ENCODE measurements around the gene ATP9A.
A peak's percentile ranks its signal among the peaks of the same experiment; 100 is the strongest.

Gene ATP9A

GRCh38 chr20:51595058-51595532 lies 173.1 kb downstream of the ATP9A start:
- DNase-seq = peak; percentile 81

- no peak for DNase-seq
These were observed 173.7 kb downstream of the ATP9A start for GRCh38 chr20:51594236-51595057.

DNA sequence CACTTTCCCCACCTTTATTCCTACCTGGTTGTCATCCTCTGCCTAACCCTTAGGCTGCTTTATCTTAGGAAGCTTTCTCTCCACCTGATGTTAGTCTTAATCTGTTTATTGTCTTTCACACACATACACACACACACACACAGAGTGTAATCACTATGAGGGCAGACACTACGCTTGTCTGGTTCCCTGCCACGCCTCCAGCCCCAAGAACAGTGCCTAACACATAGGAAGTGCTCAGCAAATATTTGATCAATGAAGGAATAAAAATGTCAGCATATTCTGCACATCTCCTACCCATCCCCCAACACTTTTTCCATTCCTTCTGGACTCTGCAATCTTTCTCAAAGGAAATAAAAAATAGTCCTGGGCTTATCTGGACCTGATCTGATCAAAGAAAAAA lies 174.6 kb downstream of the ATP9A start:
- DNase-seq = no peak

DNA sequence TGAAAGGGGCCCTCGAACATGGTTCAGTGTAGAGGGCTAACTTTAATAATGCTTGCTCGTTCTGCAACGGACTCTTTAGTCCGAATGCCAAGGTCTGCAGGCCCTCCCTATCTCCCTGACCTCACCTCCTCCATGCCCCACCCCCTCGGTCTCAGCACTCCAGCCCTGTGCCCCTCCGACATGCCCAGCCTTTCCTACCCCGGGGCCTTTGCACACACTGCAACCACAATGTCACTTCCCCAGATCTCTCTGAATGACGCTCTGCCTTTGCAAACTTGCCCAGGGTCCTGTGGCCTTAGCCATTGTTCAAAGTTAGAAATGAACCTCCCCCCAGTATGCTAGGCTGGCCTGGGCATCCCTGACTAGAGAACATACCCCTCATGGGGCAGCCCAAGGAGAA lies 175.6 kb downstream of the ATP9A start:
- DNase-seq = no peak

GRCh38 chr20:51591871-51592270 lies 176.3 kb downstream of the ATP9A start:
- no peak for DNase-seq

GRCh38 chr20:51588762-51589161 lies 179.4 kb downstream of the ATP9A start:
- no peak for DNase-seq

DNA sequence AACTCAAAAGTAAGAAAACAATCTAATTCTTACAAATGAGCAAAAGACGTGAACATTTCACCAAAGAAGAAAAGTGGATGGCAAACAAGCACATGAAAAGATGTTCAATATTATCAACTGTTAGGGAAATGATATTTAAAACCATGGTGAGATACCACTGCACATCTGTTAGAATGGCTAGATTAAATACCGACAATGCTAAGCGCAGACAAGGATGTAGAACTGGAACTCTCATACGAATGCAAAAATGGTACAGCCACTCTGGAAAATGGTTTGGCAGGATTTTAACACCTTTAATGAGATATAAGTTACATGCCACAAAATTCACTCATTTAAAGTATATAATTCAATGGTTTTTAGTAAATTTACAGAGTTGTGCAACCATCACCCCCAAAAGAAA lies 181.0 kb downstream of the ATP9A start:
- DNase-seq = no peak

DNA sequence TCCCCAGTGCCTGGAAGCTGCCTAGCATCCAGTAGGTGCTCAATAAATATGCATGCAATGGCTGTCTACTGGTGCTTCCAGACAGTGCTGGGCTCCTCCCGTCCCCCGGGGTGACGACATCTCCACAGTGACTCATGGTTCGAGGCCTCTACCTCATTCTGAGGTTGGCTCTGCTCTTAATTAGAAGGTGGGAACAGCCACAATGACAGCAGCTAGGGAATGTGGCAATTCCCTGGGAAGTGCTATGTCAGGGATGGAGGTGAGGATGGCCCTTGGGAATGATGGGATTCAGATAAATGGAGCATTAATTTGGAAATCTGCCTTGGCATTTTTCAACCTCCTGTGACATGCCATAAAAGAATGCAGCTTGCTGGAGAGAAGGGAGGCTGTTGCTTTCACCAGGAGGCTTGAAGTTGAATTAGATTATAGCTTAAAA lies 182.2 kb downstream of the ATP9A start:
- DNase-seq = no peak

DNA sequence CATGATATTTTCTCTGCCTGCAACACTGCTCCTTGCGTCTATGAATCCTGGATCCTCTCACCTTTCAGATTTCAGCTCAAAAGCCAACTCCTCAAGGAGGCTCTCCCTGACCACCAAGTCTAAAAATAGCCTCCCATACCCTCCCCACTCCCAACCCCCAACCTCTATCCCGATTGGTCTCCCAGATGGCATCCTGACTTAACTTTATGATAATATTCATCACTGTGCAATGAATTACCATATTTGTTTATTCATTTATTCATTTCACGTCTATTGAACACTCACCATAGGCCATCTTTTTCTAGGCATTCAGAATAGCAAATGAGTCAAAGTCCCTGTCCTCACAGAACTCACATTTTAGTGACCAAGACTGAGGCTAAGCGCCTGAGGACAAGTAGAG lies 183.0 kb downstream of the ATP9A start:
- DNase-seq = no peak

GRCh38 chr20:51584737-51585136 lies 183.5 kb downstream of the ATP9A start:
- no peak for DNase-seq

DNA sequence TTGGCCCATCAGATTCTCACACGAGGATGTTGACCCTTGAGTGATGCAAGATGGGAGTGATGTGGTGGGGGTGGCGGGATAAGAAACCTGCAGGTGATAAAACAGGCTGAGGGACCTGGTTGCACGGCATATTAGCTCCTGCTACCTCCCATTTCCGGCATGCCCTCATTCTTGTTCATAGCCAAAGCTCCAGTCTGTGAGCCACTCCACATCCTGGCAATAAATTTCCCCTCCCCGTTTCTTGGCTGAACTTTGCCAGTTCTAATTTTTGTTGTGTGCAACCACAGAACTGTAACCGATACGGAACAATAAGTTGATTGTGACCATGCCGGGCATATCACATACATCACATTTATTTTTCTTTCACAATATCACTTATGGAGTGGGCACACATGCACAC lies 184.1 kb downstream of the ATP9A start:
- DNase-seq = no peak

DNA sequence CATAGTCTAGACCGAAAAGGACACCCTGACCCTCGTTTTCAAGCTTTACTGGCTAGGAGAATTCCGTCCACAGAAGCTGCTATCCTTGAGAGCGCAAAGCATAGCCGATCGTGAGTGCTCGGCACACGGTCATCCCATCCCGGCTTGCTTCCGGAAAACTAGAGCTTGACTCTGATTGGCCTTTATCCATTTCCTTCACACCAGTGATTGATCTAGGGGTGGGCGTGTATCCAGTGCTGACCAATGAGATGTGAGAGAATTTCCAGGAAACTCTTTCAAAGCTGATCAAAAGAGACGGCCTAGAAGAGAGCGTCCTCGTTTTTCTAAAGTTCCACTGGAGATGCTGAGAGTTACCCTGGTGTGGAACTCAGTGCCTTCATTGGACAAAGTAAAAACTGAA lies 184.7 kb downstream of the ATP9A start:
- DNase-seq = peak; percentile 76

- DNase-seq = no peak
These were observed 185.1 kb downstream of the ATP9A start for GRCh38 chr20:51583073-51583472.

DNA sequence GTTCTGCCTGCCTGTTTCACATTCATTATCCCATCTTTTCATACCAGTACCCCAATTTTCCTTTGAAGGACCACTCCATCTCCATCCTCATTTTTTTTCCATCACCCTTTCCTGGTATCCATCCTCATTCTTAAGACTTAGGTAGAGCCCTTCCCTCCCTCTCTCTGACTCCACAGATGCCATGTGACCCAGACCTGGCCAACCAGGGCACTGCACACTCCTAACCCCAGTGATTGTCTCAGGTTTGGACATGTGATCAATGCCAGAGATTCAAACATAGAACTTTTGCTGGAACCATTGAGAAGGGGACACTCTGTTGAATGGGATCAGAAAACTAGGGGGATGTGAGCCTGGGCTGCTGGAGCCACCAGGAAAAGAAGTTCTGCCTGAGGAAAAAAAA lies 186.6 kb downstream of the ATP9A start:
- no peak for DNase-seq

DNA sequence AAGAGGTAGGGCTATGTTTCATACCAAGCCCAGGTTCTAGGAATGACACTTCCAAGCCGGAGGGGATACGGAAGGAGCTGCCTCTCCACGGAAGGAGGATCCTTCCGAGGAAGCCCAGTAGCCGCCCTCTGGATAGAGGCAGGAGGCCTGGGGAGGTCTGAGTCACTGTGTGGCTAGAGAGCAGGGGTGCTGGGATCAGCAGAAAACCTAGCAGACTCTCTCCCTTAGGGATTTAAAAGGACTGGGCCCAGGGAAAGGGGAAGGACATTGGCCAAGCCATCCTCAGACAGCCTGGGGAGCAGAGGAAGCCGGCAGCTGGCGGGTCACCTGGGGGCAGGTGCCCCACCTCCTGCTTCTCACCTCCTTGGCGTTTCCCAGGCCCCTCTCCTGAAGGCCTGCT lies 189.1 kb downstream of the ATP9A start:
- no peak for DNase-seq

DNA sequence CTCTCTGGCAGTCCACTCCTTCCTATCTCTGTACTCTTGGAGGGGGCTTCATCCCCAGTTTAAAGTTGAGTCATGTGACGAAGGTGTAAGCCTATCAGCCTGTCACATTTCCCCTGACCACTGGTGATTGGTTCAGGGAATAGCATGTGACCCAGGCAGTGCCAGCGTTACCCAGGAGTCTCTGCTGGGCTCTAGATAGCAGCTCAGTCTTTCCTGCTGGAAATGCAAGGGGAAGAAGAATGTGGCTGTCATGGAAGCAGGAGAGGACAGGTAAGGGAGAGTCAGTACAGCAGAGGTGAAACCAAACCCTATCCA lies 190.1 kb downstream of the ATP9A start:
- no peak for DNase-seq

DNA sequence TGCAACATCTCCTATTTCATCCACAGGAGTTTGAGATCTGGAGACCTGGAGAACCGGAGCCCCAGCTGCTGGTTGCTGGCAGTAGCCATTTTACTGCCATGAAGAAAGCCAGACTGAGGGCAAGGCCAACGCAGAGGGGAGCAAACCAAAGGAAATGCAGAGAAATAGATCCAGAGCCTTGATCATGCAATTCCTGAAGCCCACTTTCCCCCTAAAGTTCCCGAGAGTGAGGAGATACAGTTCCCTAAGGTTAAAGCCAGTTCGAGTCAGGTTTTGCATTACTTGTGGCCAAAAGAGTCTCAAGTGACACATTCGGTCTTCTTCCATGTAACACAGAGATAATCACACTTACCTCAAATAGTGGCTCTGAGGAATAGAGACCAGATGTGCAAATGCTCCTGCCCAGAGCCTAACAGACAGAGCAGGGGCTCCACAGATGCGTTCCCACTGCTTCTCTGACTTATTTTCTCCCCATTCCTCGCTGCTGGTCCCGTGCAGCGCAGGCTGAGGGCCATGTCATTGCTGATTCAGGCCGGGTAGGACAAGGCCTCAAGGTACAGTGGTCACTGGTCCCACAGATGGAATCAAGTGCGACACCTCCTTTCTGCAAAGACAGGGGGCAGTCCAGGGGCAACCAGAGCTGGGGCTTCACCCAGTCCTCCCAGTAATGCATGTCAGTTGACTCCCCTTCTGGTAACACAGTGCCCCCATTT lies 190.6 kb downstream of the ATP9A start:
- DNase-seq = no peak

DNA sequence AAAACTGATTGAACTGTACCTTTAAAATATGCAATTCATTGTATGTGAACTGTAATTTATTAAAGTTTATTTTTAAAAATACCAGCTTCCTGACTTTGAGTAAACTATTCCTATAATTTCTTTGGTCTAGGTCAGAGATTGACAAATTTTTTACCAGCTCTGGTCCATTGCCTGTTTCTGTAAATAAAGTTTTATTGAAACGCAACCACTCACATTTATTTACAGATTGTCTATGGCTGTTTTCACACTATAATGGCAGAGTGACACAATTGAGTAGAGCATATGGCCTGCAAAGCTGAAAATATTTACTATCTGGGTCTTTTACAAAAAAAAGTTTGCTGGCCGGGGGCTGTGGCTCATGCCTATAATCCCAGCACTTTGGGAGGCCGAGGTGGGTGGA lies 192.7 kb downstream of the ATP9A start:
- no peak for DNase-seq

- DNase-seq = no peak
These were observed 193.7 kb downstream of the ATP9A start for GRCh38 chr20:51574248-51575033.

- no peak for DNase-seq
These were observed 194.5 kb downstream of the ATP9A start for GRCh38 chr20:51573576-51574243.

GRCh38 chr20:51571460-51571794 lies 196.8 kb downstream of the ATP9A start:
- DNase-seq = no peak

DNA sequence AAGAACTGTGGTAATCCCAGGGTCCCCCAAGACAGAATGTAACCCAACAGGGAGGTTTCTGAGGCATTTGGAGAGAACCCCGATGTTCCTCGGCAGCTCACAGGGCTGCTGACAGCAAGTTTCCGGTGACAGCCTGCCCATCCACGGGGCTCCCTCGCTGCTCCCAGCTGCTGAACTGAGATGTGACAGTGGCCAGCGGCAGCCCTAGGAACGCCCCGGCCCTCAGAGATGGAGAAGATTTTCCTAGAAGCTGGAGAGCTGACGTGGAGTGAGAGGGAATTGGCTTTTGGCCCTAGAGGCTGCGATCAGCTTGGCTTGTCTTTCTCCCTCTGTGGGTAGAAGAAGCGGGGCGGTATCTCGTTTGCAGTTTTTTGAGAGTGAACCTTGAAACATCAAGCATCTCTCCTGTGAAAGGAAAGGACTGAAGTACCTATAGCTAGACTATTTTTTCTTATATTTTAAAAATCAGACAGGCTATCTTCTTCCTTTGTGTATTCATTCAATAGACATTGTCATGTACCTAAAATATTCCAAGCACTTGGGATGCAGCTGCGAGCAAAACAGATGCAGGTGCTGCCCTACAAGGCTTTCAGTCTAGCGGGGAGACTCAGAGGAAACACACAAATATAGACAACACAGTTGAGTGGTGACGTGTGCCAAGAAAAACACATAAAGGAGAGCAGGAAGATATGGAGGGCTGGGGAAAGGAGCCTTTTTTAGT lies 197.3 kb downstream of the ATP9A start:
- no peak for DNase-seq
